ENCODE results near the gene CLCN5.

Gene CLCN5

DNA sequence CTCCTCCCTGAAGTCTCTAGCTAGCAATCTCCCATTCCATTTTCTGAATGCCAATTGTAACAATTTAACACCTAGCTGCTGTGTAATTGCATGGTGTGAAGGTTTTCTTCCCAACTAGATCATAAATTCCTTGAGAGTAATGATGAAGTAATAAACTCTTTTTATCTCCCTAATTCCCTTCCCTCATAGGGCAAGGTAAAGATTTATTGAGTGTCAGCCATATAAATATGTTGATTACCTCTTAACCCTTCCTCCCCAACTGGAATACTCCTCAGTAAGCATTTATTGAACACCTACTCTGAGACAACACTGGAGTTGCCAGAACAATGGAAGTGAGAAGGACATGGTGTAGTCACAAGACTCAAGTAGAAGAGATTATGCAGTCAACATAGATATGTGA is 112.7 kb downstream of the CLCN5 start:
- Histone ChIP-seq H3K9me2 (replicated peaks; ENCODE audit: control insufficient read depth, low read length) (no peaks in the 10 kb centered on the region), H3F3A (ENCODE audit: control insufficient read depth, insufficient read depth) (no peaks in the 10 kb centered on the region), H3K27ac (ENCODE audit: low read depth, low read length) (no peak overlapping the region), H3K9me3 (ENCODE audit: control insufficient read depth, insufficient read depth, low read length) (no peaks in the 10 kb centered on the region), H3K79me2 (ENCODE audit: control insufficient read depth, low read length) (no peaks in the 10 kb centered on the region), H3K4me3 (ENCODE audit: low read length) (no peak overlapping the region), H3K4me2 (ENCODE audit: low read length) (no peak overlapping the region), H3K27me3 (ENCODE audit: control insufficient read depth, low read length) (no peaks in the 10 kb centered on the region), H4K20me1 (ENCODE audit: control insufficient read depth, insufficient read depth, low read depth, low read length) (no peaks in the 10 kb centered on the region), H3K4me1 (ENCODE audit: control insufficient read depth, low read length) (no peaks in the 10 kb centered on the region), H3K36me3 (ENCODE audit: control insufficient read depth, low read length) (no peaks in the 10 kb centered on the region)
- TF ChIP-seq, protein P1, sequence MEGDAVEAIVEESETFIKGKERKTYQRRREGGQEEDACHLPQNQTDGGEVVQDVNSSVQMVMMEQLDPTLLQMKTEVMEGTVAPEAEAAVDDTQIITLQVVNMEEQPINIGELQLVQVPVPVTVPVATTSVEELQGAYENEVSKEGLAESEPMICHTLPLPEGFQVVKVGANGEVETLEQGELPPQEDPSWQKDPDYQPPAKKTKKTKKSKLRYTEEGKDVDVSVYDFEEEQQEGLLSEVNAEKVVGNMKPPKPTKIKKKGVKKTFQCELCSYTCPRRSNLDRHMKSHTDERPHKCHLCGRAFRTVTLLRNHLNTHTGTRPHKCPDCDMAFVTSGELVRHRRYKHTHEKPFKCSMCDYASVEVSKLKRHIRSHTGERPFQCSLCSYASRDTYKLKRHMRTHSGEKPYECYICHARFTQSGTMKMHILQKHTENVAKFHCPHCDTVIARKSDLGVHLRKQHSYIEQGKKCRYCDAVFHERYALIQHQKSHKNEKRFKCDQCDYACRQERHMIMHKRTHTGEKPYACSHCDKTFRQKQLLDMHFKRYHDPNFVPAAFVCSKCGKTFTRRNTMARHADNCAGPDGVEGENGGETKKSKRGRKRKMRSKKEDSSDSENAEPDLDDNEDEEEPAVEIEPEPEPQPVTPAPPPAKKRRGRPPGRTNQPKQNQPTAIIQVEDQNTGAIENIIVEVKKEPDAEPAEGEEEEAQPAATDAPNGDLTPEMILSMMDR (IDR thresholded peaks at IDR 0.05; ENCODE audit: low read depth, low read length, poor library complexity, severe bottlenecking), result no peak
- no peak for TF ChIP-seq EZH2phosphoT487 (IDR thresholded peaks at IDR 0.05; ENCODE audit: borderline replicate concordance, low read length)

DNA sequence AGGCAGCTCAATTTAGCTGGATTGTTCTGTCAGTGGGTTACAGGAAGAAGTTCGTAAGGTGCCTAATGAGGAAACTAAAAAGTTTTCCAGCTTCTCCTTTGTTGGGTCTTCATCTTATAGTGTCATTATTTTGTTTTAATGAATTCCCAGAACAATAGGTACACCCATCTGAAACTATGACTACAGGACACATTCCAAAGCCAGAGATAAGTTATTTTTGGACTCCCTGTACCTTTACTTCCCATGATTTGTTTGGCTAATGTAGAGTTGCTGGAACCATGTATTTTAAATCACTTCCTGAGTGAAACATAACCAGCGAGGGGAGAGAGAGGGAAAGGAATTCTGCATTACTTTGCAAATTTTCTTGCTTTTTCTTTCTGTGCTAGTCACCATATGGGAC is 114.0 kb downstream of the CLCN5 start:
- no peak overlapping the region for H3K4me3 ChIP-seq (ENCODE audit: low read length)
- no peaks in the 10 kb centered on the region for H3K27me3 ChIP-seq (ENCODE audit: control insufficient read depth, low read length)
- H3K9me3 ChIP-seq (ENCODE audit: control insufficient read depth, insufficient read depth, low read length), result no peaks in the 10 kb centered on the region
- no peak overlapping the region for H3K27ac ChIP-seq (ENCODE audit: low read depth, low read length)
- no peak for TF ChIP-seq EZH2phosphoT487 (IDR thresholded peaks at IDR 0.05; ENCODE audit: borderline replicate concordance, low read length)
- TF ChIP-seq, protein P1 (IDR thresholded peaks at IDR 0.05; ENCODE audit: low read depth, low read length, poor library complexity, severe bottlenecking), result no peak
- H4K20me1 ChIP-seq (ENCODE audit: control insufficient read depth, insufficient read depth, low read depth, low read length), result no peaks in the 10 kb centered on the region
- H3K79me2 ChIP-seq (ENCODE audit: control insufficient read depth, low read length), result no peaks in the 10 kb centered on the region
- H3K4me1 ChIP-seq (ENCODE audit: control insufficient read depth, low read length), result no peaks in the 10 kb centered on the region
- no peaks in the 10 kb centered on the region for H3K9me2 ChIP-seq (replicated peaks; ENCODE audit: control insufficient read depth, low read length)
- H3F3A ChIP-seq (ENCODE audit: control insufficient read depth, insufficient read depth), result no peaks in the 10 kb centered on the region
- no peaks in the 10 kb centered on the region for H3K36me3 ChIP-seq (ENCODE audit: control insufficient read depth, low read length)
- no peak overlapping the region for H3K4me2 ChIP-seq (ENCODE audit: low read length)

DNA sequence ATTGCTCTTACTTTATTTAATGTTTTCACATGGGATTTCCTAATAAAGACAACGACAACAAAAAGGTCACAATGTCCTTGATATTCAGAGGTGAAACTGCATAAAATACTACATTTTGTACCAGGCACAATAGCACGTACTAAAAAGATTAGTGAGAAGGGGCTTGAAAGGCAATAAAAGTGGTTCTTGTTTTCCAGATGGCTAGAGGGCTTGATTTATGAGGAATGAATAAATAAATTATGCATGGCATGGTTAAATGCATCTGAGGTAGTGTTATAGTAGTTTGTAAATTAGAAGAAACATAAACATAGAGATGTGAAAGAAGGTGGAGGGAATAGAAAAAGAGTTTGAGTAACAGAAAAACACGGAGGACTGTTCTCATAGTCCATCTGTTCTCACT is 123.4 kb downstream of the CLCN5 start:
- TF ChIP-seq, protein P1 (IDR thresholded peaks at IDR 0.05; ENCODE audit: low read depth, low read length, poor library complexity, severe bottlenecking), result no peak
- TF ChIP-seq EZH2phosphoT487 (IDR thresholded peaks at IDR 0.05; ENCODE audit: borderline replicate concordance, low read length), result no peak
- H3K36me3 ChIP-seq (ENCODE audit: control insufficient read depth, low read length), result no peaks in the 10 kb centered on the region

DNA sequence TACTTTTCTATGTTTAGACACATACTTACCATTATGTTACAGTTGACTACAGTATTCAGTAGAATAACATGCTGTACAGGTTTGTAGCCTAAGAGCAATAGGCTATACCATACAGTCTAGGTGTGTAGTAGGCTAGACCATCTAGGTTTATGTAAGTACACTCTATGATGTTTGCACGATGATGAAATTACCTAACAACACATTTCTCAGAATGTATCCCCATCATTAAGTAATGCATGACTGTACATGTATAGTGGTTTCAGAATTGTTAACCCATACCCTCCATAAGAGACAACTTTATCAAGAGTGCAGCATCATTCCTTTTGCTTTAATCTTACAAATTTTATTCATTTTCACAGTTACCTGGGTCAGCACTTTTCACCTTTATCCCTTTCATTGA is 126.8 kb downstream of the CLCN5 start:
- H3K27me3 ChIP-seq (ENCODE audit: control insufficient read depth, low read length), result no peaks in the 10 kb centered on the region
- no peak for TF ChIP-seq EZH2phosphoT487 (IDR thresholded peaks at IDR 0.05; ENCODE audit: borderline replicate concordance, low read length)
- TF ChIP-seq, protein P1 (IDR thresholded peaks at IDR 0.05; ENCODE audit: low read depth, low read length, poor library complexity, severe bottlenecking), result no peak
- H3K9me2 ChIP-seq (replicated peaks; ENCODE audit: control insufficient read depth, low read length), result no peaks in the 10 kb centered on the region
- H3K36me3 ChIP-seq (ENCODE audit: control insufficient read depth, low read length), result no peaks in the 10 kb centered on the region
- H3K27ac ChIP-seq (ENCODE audit: low read depth, low read length), result no peak overlapping the region
- H3K79me2 ChIP-seq (ENCODE audit: control insufficient read depth, low read length), result no peaks in the 10 kb centered on the region
- no peaks in the 10 kb centered on the region for H4K20me1 ChIP-seq (ENCODE audit: control insufficient read depth, insufficient read depth, low read depth, low read length)
- H3K4me3 ChIP-seq (ENCODE audit: low read length), result no peak overlapping the region
- no peaks in the 10 kb centered on the region for H3F3A ChIP-seq (ENCODE audit: control insufficient read depth, insufficient read depth)
- H3K9me3 ChIP-seq (ENCODE audit: control insufficient read depth, insufficient read depth, low read length), result no peaks in the 10 kb centered on the region
- no peaks in the 10 kb centered on the region for H3K4me1 ChIP-seq (ENCODE audit: control insufficient read depth, low read length)
- H3K4me2 ChIP-seq (ENCODE audit: low read length), result no peak overlapping the region

More for the DNA sequence above, 123.4 kb downstream of the CLCN5 start:
- Histone ChIP-seq H3K4me3 (ENCODE audit: low read length) (no peak overlapping the region), H3K27me3 (ENCODE audit: control insufficient read depth, low read length) (no peaks in the 10 kb centered on the region), H3K4me1 (ENCODE audit: control insufficient read depth, low read length) (no peaks in the 10 kb centered on the region), H4K20me1 (ENCODE audit: control insufficient read depth, insufficient read depth, low read depth, low read length) (no peaks in the 10 kb centered on the region), H3F3A (ENCODE audit: control insufficient read depth, insufficient read depth) (no peaks in the 10 kb centered on the region), H3K9me2 (replicated peaks; ENCODE audit: control insufficient read depth, low read length) (no peaks in the 10 kb centered on the region), H3K79me2 (ENCODE audit: control insufficient read depth, low read length) (no peaks in the 10 kb centered on the region), H3K27ac (ENCODE audit: low read depth, low read length) (no peak overlapping the region), H3K9me3 (ENCODE audit: control insufficient read depth, insufficient read depth, low read length) (no peaks in the 10 kb centered on the region), H3K4me2 (ENCODE audit: low read length) (no peak overlapping the region)
